Spleen (tissue), 11 donors: ENCODE measurements around the gene AHDC1. TPM values are rescaled to one million over a fixed set of nuclear protein-coding genes. Genes with fewer than 3 reads are reported as not detected.

Experiments used
- DNase-seq: peaks from one replicate; pipeline ENCODE4 v3.0.0-alpha.2; 2020
- H3K27ac ChIP-seq, 8 donors: fragments of 200-600 bp; sonication (generic) in 7 of 8; 1 replicate in 4 of 8; 2 replicates in 4 of 8; pipeline versions ENCODE4 v1.5.0 to v1.8.0; 2016 to 2021; ENCODE audit warnings: inconsistent platforms in 4 of 8, mild to moderate bottlenecking in 4 of 8, moderate library complexity in 1 of 8
- H3K27me3 ChIP-seq, 7 donors: fragments of 200-600 bp; sonication (generic) in 6 of 7; replicated peaks in 1 of 7; 1 replicate in 4 of 7; 2 replicates in 3 of 7; pipeline versions ENCODE4 v1.5.0 to v1.8.0; 2016 to 2021; ENCODE audit warnings: inconsistent platforms in 3 of 7, mild to moderate bottlenecking in 1 of 7
- H3K36me3 ChIP-seq, 6 donors: fragments of 200-600 bp; sonication (generic) in 5 of 6; 1 replicate in 4 of 6; 2 replicates in 2 of 6; pipeline versions ENCODE4 v1.5.0 to v1.8.0; 2016 to 2021; ENCODE audit warnings: inconsistent platforms in 2 of 6
- H3K4me1 ChIP-seq, 6 donors: fragments of 200-600 bp; sonication (generic) in 5 of 6; 1 replicate in 3 of 6; 2 replicates in 3 of 6; pipeline versions ENCODE4 v1.5.0 to v1.8.0; 2016 to 2021; ENCODE audit warnings: inconsistent platforms in 3 of 6
- H3K4me3 ChIP-seq, 8 donors: fragments of 200-600 bp; sonication (generic) in 7 of 8; 1 replicate in 4 of 8; 2 replicates in 4 of 8; pipeline versions ENCODE4 v1.5.0 to v1.8.0; 2016 to 2021; ENCODE audit warnings: inconsistent platforms in 4 of 8, mild to moderate bottlenecking in 4 of 8, moderate library complexity in 2 of 8
- H3K9me3 ChIP-seq, 8 donors: fragments of 200-600 bp; sonication (generic) in 7 of 8; 1 replicate in 4 of 8; 2 replicates in 4 of 8; pipeline versions ENCODE4 v1.5.0 to v1.8.0; 2016 to 2021; ENCODE audit warnings: inconsistent platforms in 4 of 8
- POLR2A ChIP-seq, 3 donors: fragments of 450-650 bp; IDR thresholded peaks; one replicate each; pipeline ENCODE4 v1.5.1; 2017; ENCODE audit warnings: antibody characterized with exemption in 3 of 3, mild to moderate bottlenecking in 1 of 3
- POLR2AphosphoS5 ChIP-seq, 3 donors: sonication (generic); formaldehyde crosslinking; IDR thresholded peaks; one replicate each; pipeline ENCODE4 v1.5.1; 2017; ENCODE audit warnings: antibody characterized with exemption in 3 of 3
- WGBS, 5 donors: extraction: QIAGEN DNeasy Blood & Tissue Kit in 3 of 5; methylation state at CpG; one replicate each; pipeline versions ENCODE4 v1.1.5 to v1.1.7; 2013 to 2018; 5-methylcytosine and 5-hydroxymethylcytosine counted together
- intact Hi-C: fragments of 100-400 bp; cut with DNase I; formaldehyde crosslinking; loops from one replicate; pipeline ENCODE4 v1.15.0; 2023; ENCODE audit warnings: low total_unique reads
- polyA plus RNA-seq, 3 donors: library from polyadenylated mRNA; stranded (reverse); fragments of 200-250 nt; gene quantifications; one replicate each; pipeline ENCODE4 v1.2.1, GENCODE V29; 2013
- total RNA-seq, 7 donors: library from RNA; depleted of rRNA in 3 of 7; stranded (reverse); fragments of >200 nt in 3 of 7; fragmentation: NEBNext Ultra II Directional in 4 of 7; extraction: Animal tissue kit (Norgen Biotek cat#: 25700) in 4 of 7; gene quantifications; one replicate each; pipeline versions ENCODE4 v1.1.0 to v1.2.1, GENCODE V29; 2016 to 2021
- TF ChIP-seq, protein P1 (sequence below), 11 experiments: fragments of 200-600 bp in 7 of 11; fragments of 450-650 bp in 4 of 11; sonication (generic) in 4 of 11; IDR thresholded peaks in 8 of 11; conservative IDR thresholded peaks in 3 of 11; 1 replicate in 7 of 11; 2 replicates in 4 of 11; pipeline versions ENCODE4 v1.4.0 to v1.8.0; 2016 to 2021; ENCODE audit warnings: antibody characterized with exemption in 11 of 11, inconsistent platforms in 4 of 11, mild to moderate bottlenecking in 1 of 11
- donor health status: healthy with polysubstance abuse.
- donor health status: DM: no; HTN: no; CAD: no; lungs with moderate emphysema.
- donor health status: DM: no; HTN: no; CAD: no.
- donor health status: Bipolar disorder and iron deficiency.
- donor health status: healthy.
- donor health status: DM: no; HTN: no; CAD: no.
- donor health status: DM: yes; HTN: yes; CAD: no.

Gene AHDC1
- total and polyA plus RNA-seq, 10 donors: 3.2 to 104 (median 42.7) TPM

DNA sequence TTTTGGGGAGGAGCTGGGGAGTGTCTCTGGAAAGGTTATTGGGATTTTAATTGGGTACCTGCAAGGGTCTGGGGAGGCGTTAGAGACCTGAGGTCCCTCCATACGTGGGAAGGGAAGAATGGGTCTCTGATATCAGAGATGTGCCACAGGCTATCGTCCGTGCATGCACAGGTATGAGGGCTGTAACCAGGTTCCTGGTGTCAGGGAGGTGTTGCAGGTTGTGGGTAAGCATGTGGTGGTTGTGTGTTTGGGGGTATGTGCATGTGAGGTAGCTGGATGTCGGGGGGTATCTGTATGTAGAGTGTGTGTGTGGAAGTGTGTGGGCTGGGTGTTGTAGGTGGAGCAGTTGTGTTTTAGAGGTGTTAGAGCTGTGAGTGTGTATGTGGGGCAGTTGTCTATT lies 8.3 kb downstream of the AHDC1 start:
- TF ChIP-seq, protein P1, sequence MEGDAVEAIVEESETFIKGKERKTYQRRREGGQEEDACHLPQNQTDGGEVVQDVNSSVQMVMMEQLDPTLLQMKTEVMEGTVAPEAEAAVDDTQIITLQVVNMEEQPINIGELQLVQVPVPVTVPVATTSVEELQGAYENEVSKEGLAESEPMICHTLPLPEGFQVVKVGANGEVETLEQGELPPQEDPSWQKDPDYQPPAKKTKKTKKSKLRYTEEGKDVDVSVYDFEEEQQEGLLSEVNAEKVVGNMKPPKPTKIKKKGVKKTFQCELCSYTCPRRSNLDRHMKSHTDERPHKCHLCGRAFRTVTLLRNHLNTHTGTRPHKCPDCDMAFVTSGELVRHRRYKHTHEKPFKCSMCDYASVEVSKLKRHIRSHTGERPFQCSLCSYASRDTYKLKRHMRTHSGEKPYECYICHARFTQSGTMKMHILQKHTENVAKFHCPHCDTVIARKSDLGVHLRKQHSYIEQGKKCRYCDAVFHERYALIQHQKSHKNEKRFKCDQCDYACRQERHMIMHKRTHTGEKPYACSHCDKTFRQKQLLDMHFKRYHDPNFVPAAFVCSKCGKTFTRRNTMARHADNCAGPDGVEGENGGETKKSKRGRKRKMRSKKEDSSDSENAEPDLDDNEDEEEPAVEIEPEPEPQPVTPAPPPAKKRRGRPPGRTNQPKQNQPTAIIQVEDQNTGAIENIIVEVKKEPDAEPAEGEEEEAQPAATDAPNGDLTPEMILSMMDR (IDR thresholded peaks at IDR 0.05 in 8 of 11, conservative IDR thresholded peaks at IDR 0.05 in 3 of 11): no peak
- TF ChIP-seq POLR2A (IDR thresholded peaks at IDR 0.05) (no peak), POLR2AphosphoS5 (IDR thresholded peaks at IDR 0.05) (no peak)
- H3K27ac ChIP-seq: peak overlapping the region in 5 of 8 donors; percentile 46 to 96 (median 91)
- H3K27me3 ChIP-seq: no peaks in the 10 kb centered on the region
- WGBS, 5 donors: 43 to 60% (median 52%) methylated on average over 5 of the region's 5 CpGs
- intact Hi-C loops: loop anchor here (5.0 kb wide), 1 partner anchor 33 kb away; no protein-coding TSS in a partner anchor
- peak overlapping the region in 1 of 8 donors; percentile 27 for H3K4me3 ChIP-seq
- no peak for DNase-seq
- no peaks in the 10 kb centered on the region for H3K9me3 ChIP-seq
- peaks cover 0 to 7% (median 0%) of the 10 kb centered on the region in 6 donors for H3K36me3 ChIP-seq
- peaks cover 74 to 100% (median 96%) of the 10 kb centered on the region in 6 donors for H3K4me1 ChIP-seq

DNA sequence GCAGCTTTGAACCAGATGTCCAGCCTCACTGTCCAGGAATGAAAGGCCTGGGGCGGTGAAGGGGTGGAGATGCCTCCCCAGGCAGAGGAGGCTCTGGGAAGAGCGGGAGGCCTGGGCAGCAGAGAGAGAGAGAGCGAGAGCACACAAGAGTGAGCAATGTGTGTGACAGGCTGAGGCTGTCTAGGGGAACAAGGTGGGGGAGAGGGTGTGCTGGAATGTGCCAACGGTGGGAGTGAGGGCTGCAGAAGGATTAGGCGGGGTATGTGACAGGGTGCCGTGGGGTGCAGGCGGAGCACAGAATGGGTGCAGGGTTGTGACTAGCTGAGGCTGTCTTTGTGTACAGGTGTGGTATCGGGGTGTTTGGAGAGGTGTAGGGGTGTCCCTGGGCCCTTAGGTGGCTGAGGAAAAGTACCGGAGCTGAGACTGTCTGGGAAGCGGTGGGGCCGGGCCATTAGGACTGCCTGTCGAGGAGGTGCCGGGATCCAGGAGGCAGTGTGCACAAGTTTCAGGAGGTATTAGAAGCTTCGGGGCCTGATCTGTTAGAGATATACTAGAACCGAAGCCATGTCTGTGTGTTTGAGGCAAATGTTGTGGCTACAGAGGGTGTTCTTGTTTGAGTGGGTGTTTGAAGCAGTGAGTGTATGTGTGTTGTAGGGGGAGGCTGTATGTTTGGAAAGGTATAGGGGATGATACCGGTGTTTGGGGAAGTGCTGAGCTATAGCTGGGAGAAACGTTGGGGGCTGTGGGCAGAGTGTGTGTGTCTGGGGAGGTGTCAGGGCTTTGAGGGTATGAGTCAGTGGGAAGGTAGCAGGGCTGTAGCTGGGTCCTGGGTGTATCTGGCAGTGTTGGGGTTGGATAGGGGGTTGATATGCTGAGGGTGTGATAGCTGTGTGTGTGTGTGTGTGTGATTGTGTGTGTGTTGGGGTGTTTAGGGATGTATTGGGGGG lies 9.1 kb downstream of the AHDC1 start:
- Histone ChIP-seq H3K36me3 (peaks cover 0 to 10% (median 0%) of the 10 kb centered on the region in 6 donors), H3K4me3 (no peak overlapping the region), H3K27ac (peak overlapping the region in 5 of 8 donors; percentile 17 to 96 (median 91)), H3K27me3 (no peaks in the 10 kb centered on the region), H3K9me3 (no peaks in the 10 kb centered on the region), H3K4me1 (peaks cover 68 to 100% (median 95%) of the 10 kb centered on the region in 6 donors)
- WGBS, 5 donors: 64 to 76% (median 70%) methylated on average over 17 of the region's 17 CpGs
- no peak for DNase-seq
- peak in 1 of 3 donors; percentile 7 for TF ChIP-seq POLR2AphosphoS5 (IDR thresholded peaks at IDR 0.05)
- TF ChIP-seq, protein P1 (IDR thresholded peaks at IDR 0.05 in 8 of 11, conservative IDR thresholded peaks at IDR 0.05 in 3 of 11): no peak
- no peak for TF ChIP-seq POLR2A (IDR thresholded peaks at IDR 0.05)
- intact Hi-C loops: loop anchor here (5.0 kb wide), 1 partner anchor 33 kb away; no protein-coding TSS in a partner anchor

DNA sequence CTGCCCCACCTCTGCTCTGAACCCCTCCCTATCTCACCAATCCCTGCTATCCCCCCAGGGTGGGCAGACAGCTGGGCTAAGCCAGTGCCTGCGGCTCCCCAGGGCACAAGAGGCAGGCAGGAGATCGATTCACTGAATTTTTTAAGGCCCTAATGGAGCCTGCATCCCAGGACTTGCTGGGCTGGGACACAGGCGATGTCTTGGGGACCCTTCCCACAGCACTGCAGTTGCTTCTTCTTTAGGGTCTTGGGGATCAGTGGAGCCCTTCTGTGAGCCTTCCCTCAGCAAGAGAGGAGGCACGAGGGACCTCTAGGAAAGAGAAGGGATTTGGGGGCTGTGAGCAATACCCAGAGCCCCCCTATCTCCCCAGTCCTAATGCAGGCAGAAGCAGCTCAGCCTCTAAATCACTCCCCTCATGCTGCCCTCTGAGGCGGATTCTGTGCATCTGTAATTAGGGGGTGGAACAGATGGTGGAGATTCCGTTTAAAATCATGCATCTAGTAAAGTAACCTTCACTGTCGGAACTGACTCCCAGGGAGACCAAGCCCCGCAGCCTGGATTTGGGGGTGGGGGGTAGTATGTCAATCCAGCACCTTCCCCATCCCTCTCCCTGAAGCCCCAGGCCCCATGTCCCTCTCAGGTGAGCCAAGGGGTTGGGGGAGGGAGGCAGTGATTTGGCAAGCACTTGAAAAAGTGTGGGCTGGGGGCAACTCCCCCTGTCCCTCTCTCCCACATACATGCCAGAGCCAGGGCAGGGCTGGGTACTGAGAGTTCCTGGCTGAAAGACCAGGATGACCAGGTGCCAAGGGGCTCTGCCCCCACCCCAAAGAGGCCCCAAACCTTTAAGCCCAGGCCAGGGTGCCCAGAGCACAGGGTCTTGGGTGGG lies 10.0 kb downstream of the AHDC1 start:
- Histone ChIP-seq H3K4me1 (peaks cover 66 to 100% (median 93%) of the 10 kb centered on the region in 6 donors), H3K27ac (peak overlapping the region in 6 of 8 donors; percentile 9 to 96 (median 90)), H3K27me3 (no peaks in the 10 kb centered on the region), H3K4me3 (no peak overlapping the region), H3K9me3 (no peaks in the 10 kb centered on the region), H3K36me3 (peaks cover 0 to 20% (median 0%) of the 10 kb centered on the region in 6 donors)
- no peak for TF ChIP-seq POLR2AphosphoS5 (IDR thresholded peaks at IDR 0.05)
- no peak for TF ChIP-seq POLR2A (IDR thresholded peaks at IDR 0.05)
- TF ChIP-seq, protein P1 (IDR thresholded peaks at IDR 0.05 in 8 of 11, conservative IDR thresholded peaks at IDR 0.05 in 3 of 11): no peak
- intact Hi-C loops: no loop called here
- no peak for DNase-seq
- 59 to 81% (median 78%) methylated on average over 8 of the region's 8 CpGs for WGBS, 5 donors
